ENCODE measurements around the gene HSPB7.
A peak's percentile ranks its signal among the peaks of the same experiment; 100 is the strongest.
"Not testable (repeated sequence)": the region's sequence is repeated elsewhere in the genome, so short reads cannot be mapped to it uniquely, and the experiment has no call there.

HSPB7 gene

GRCh38 chr1:16017461-16018303 lies at the start of gene HSPB7:
TSS of gene HSPB7 (minus strand) at chr1:16018043. CDS start at chr1:16017963, 80 bp downstream.
- DNase-seq: peak in 11 of 14 donors; percentile 7 to 95 (median 33)

- peak in 3 of 14 donors; percentile 30 to 77 (median 35) for DNase-seq
These were observed 49.4 kb upstream of the HSPB7 start for GRCh38 chr1:16067127-16067768.

GRCh38 chr1:16066245-16066644 lies 48.4 kb upstream of the HSPB7 start:
- DNase-seq: no peak

GRCh38 chr1:16065269-16065576 lies 47.4 kb upstream of the HSPB7 start:
- DNase-seq: no peak

- DNase-seq: peak in 4 of 14 donors; percentile 26 to 62 (median 47)
These were observed 46.9 kb upstream of the HSPB7 start for GRCh38 chr1:16064536-16065268.

- DNase-seq: no peak
These were observed 46.1 kb upstream of the HSPB7 start for GRCh38 chr1:16063921-16064320.

- DNase-seq: peak in 1 of 14 donors; percentile 79
These were observed 45.5 kb upstream of the HSPB7 start for GRCh38 chr1:16063226-16063829.

- DNase-seq: peak in 1 of 14 donors; percentile 49
These were observed 44.8 kb upstream of the HSPB7 start for GRCh38 chr1:16062687-16063075.

- DNase-seq: peak in 7 of 14 donors; percentile 30 to 89 (median 49)
These were observed 44.3 kb upstream of the HSPB7 start for GRCh38 chr1:16061989-16062686.

- no peak for DNase-seq
These were observed 43.4 kb upstream of the HSPB7 start for GRCh38 chr1:16061266-16061665.

- DNase-seq: peak in 1 of 14 donors; percentile 58
These were observed 40.7 kb upstream of the HSPB7 start for GRCh38 chr1:16058394-16059120.

GRCh38 chr1:16057314-16057915 lies 39.6 kb upstream of the HSPB7 start:
- DNase-seq: not testable (repeated sequence)

- DNase-seq: not testable (repeated sequence)
These were observed 38.7 kb upstream of the HSPB7 start for GRCh38 chr1:16056521-16056912.

GRCh38 chr1:16055613-16056520 lies 38.0 kb upstream of the HSPB7 start:
- peak in 12 of 14 donors; percentile 10 to 97 (median 44) for DNase-seq

- no peak for DNase-seq
These were observed 37.0 kb upstream of the HSPB7 start for GRCh38 chr1:16054598-16055540.

GRCh38 chr1:16053781-16054502 lies 36.1 kb upstream of the HSPB7 start:
- no peak for DNase-seq

- DNase-seq: not testable (repeated sequence)
These were observed 34.1 kb upstream of the HSPB7 start for GRCh38 chr1:16051949-16052348.

GRCh38 chr1:16051039-16051438 lies 33.2 kb upstream of the HSPB7 start:
- no peak for DNase-seq

Measured in C1 segment of cervical spinal cord (tissue), 14 donors.